ENCODE results near the gene BRIP1.
A peak's percentile ranks its signal among the peaks of the same experiment; 100 is the strongest.

BRIP1 gene

GRCh38 chr17:61756561-61756960, 106.8 kb downstream of the BRIP1 start:
- peak; percentile 81 for ATAC-seq
- no peak for TF ChIP-seq BACH2 (CRISPR knock-in tag; IDR thresholded peaks at IDR 0.05; ENCODE audit: borderline replicate concordance)
- 0 out of 2 replicates have a peak, but pooled peaks have one; percentile 40 for TF ChIP-seq ZNF70 (CRISPR knock-in tag; IDR thresholded peaks at IDR 0.05)
- no peak for TF ChIP-seq CSDC2 (CRISPR knock-in tag; IDR thresholded peaks at IDR 0.05)
- TF ChIP-seq, protein P1, sequence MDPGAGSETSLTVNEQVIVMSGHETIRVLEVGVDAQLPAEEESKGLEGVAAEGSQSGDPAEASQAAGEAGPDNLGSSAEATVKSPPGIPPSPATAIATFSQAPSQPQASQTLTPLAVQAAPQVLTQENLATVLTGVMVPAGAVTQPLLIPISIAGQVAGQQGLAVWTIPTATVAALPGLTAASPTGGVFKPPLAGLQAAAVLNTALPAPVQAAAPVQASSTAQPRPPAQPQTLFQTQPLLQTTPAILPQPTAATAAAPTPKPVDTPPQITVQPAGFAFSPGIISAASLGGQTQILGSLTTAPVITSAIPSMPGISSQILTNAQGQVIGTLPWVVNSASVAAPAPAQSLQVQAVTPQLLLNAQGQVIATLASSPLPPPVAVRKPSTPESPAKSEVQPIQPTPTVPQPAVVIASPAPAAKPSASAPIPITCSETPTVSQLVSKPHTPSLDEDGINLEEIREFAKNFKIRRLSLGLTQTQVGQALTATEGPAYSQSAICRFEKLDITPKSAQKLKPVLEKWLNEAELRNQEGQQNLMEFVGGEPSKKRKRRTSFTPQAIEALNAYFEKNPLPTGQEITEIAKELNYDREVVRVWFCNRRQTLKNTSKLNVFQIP (CRISPR knock-in tag; IDR thresholded peaks at IDR 0.05; ENCODE audit: borderline replicate concordance, low read depth), result no peak
- TF ChIP-seq TCF4 (CRISPR knock-in tag; IDR thresholded peaks at IDR 0.05; ENCODE audit: borderline replicate concordance), result peak; percentile 89
- TF ChIP-seq ARNTL (CRISPR knock-in tag; IDR thresholded peaks at IDR 0.05; ENCODE audit: borderline replicate concordance, low read depth), result no peak
- 0 out of 2 replicates have a peak, but pooled peaks have one; percentile 24 for TF ChIP-seq PATZ1 (CRISPR knock-in tag; IDR thresholded peaks at IDR 0.05; ENCODE audit: borderline replicate concordance)
- peak; percentile 49; the same call in 1 of the 2 replicates for TF ChIP-seq CSRNP3 (CRISPR knock-in tag; IDR thresholded peaks at IDR 0.05)
- TF ChIP-seq, protein P2, sequence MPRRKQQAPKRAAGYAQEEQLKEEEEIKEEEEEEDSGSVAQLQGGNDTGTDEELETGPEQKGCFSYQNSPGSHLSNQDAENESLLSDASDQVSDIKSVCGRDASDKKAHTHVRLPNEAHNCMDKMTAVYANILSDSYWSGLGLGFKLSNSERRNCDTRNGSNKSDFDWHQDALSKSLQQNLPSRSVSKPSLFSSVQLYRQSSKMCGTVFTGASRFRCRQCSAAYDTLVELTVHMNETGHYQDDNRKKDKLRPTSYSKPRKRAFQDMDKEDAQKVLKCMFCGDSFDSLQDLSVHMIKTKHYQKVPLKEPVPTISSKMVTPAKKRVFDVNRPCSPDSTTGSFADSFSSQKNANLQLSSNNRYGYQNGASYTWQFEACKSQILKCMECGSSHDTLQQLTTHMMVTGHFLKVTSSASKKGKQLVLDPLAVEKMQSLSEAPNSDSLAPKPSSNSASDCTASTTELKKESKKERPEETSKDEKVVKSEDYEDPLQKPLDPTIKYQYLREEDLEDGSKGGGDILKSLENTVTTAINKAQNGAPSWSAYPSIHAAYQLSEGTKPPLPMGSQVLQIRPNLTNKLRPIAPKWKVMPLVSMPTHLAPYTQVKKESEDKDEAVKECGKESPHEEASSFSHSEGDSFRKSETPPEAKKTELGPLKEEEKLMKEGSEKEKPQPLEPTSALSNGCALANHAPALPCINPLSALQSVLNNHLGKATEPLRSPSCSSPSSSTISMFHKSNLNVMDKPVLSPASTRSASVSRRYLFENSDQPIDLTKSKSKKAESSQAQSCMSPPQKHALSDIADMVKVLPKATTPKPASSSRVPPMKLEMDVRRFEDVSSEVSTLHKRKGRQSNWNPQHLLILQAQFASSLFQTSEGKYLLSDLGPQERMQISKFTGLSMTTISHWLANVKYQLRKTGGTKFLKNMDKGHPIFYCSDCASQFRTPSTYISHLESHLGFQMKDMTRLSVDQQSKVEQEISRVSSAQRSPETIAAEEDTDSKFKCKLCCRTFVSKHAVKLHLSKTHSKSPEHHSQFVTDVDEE (CRISPR knock-in tag; IDR thresholded peaks at IDR 0.05), result peak; percentile 81
- TF ChIP-seq SNAI2 (CRISPR knock-in tag; IDR thresholded peaks at IDR 0.05), result peak; percentile 58; the same call in 1 of the 2 replicates
- TF ChIP-seq PPARA (CRISPR knock-in tag; IDR thresholded peaks at IDR 0.05; ENCODE audit: borderline replicate concordance), result no peak
- TF ChIP-seq ZNF8 (CRISPR knock-in tag; IDR thresholded peaks at IDR 0.05), result 0 out of 2 replicates have a peak, but pooled peaks have one; percentile 17
- peak; percentile 88 for TF ChIP-seq ISL1 (CRISPR knock-in tag; IDR thresholded peaks at IDR 0.05)

DNA sequence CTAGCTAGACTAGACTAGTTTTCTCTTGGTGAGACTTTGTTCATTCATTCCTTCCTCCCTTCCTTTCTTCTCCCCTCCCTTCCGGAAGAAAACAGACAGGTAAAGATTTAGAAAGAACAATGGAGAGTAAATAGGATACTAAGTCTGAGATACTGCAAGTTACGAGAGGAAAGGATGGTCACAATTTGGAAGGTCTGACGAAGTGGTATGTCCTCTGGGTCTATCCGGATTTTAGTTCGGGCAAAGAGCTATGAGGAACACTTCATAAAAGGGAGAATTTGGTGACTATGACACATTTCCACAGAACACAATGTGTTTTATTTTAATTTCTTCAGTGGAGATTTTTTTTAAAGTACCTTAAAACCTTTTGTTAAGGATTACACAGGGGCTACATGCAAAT, 107.7 kb downstream of the BRIP1 start:
- no peak for ATAC-seq
- TF ChIP-seq, protein P1 (CRISPR knock-in tag; IDR thresholded peaks at IDR 0.05; ENCODE audit: borderline replicate concordance, low read depth), result no peak
- TF ChIP-seq GLIS3 (CRISPR knock-in tag; IDR thresholded peaks at IDR 0.05) (no peak), ARNTL (CRISPR knock-in tag; IDR thresholded peaks at IDR 0.05; ENCODE audit: borderline replicate concordance, low read depth) (no peak)

- TF ChIP-seq, protein P2 (CRISPR knock-in tag; IDR thresholded peaks at IDR 0.05), result no peak
- TF ChIP-seq SNAI2 (CRISPR knock-in tag; IDR thresholded peaks at IDR 0.05) (no peak), CSDC2 (CRISPR knock-in tag; IDR thresholded peaks at IDR 0.05) (no peak), GLIS3 (CRISPR knock-in tag; IDR thresholded peaks at IDR 0.05) (no peak)
- ATAC-seq, result no peak
These were observed 108.2 kb downstream of the BRIP1 start for GRCh38 chr17:61755078-61755477.

Data from SK-N-SH treated with all-trans-retinoic acid at 6 μM for 48 hours (cell line).